ENCODE data around the gene DIP2C.
A peak's percentile ranks its signal among the peaks of the same experiment; 100 is the strongest.
"Not testable (repeated sequence)": the region's sequence is repeated elsewhere in the genome, so short reads cannot be mapped to it uniquely, and the experiment has no call there.

DIP2C gene

DNA sequence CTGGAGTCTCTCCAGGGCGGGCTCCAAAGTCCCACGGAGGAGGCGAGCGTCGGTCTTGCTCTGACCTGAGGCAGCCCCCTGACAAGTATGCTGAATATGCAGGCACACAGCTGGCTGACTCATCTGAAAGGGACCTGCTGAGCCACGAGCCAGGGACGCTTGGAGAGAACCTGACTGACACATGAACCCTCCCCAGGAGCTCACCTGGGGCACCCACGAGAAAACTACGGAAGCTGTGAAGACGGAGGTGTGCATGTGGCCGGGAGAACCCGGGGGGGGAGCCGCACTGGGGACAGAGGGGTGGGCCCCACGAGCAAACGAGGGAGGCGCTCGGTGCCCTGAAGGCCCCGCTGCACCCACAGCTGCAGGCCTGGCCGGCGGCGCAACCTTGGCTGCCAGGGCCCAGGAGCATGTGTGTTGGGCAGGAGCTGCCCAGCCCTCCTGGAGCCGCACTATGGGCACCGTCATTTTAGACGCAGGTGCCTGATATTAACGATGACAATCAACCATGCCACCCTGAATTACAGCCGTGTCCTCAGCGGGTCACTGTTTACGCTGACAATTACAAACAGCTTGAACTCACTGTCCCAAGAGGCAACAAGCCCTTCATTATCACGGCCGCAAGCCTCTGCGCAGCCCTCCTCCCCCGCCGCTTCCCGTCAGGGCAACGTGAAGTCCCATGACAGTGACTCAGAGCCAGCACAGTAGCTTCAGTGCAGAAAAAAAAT lies 64.7 kb downstream of the DIP2C start:
- no peak for DNase-seq

DNA sequence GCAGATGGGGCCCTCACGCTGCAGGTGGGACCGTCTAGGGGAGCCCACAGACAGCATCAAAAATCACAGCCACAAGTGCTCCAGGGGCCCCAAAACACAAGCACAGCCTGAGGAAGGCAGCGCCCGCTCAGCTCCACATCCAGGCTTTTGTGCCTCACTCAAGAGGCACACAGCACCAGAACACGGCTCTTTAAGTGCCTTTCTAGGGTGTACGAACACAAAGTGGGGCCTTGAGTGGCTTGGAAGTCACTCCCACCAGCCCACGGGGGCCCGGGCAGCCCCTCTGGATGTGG lies 65.2 kb downstream of the DIP2C start:
- DNase-seq: no peak

DNA sequence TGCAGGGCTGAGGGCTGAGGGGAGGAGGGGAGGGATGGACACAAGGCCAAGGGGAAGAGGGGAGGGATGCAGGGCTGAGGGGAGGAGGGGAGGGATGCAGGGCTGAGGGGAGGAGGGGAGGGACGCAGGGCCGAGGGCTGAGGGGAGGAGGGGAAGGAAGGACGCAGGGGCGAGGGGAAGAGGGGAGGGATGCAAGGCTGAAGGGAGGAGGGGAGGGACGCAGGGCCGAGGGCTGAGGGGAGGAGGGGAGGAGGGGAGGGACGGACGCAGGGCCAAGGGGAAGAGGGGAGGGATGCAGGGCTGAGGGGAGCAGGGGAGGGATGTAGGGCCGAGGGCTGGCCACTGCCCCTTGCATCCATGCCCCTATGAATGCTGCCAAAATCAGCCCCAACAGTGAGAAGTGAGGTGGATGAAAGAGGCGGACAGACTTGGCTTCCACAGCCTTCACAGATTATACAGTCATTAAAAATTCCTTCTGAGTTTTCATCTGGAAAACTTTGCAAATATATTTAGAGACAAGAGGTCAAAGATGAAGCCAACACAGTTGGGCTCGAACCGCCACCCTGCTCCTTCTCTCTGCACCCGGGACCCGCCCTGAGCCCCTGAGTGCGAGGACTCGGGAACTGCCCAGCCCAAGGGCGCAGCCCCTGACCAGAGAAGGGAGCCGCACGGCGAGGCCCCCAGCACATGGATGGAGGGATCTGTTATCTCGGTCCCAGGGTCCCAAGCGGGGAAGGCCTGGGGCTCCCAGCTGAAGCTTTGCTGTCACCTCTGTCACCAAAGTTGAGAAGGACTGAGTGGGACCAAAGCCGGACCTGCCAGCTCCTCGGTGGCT lies 65.8 kb downstream of the DIP2C start:
- no peak for DNase-seq

GRCh38 chr10:623014-623413 lies 66.5 kb downstream of the DIP2C start:
- DNase-seq: no peak

DNA sequence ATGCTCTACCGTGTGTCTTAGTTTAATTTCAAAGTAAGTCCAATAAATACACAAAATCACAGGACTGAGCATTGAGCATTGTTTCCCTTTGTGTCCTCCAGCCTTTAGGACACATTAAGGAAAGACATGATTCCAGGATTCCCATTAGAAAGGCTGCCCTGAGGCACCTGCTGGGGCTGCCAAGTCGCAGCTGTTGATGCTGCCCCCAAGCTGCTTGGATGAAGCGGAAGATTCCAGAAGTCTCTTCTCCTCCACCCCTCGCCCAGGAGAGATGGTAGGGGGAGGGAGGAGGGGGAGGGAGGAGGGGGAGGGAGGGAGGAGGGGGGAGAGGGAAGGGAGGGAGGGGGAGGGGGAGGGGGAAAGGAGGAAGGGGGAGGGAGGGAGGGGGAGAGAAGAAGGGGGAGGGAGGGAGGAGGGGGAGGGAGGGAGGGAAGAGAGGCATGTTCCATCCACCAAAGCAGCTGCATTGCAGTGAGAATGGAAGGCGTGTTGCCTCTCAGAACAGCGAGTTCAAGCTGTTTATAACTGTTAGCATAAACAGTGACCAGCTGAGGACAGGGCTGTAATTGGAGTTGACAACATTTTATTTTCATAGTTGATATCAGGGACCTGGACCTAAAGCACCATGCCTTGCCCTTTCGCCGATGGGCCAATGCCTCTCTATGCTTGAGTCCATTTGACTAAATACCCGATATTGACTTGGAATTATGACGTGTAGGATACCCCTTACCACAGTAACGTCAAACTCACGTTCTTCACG lies 67.3 kb downstream of the DIP2C start:
- DNase-seq: peak in 1 of 2 experiments; percentile 63

DNA sequence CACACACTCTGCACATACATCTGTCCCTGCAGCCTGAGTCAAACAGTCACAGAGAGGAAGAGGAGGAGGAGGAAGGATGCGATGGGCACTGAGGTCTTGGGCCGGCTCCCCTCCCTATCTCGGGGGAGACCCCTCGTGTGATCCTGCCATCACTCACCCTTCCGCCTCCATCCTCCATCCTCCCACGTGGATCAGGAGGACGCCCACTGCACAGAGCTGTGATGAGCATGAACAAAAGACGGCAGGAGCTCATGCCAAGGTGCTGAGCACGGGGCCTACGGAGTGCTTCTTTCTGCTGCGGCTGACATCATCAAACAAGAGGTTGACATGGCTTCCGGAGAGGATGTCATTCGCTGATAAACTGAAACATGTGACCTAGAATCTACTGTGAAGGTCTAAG lies 68.0 kb downstream of the DIP2C start:
- DNase-seq: no peak

- DNase-seq: no peak
Observed at GRCh38 chr10:620971-621370, 68.5 kb downstream of the DIP2C start.

DNA sequence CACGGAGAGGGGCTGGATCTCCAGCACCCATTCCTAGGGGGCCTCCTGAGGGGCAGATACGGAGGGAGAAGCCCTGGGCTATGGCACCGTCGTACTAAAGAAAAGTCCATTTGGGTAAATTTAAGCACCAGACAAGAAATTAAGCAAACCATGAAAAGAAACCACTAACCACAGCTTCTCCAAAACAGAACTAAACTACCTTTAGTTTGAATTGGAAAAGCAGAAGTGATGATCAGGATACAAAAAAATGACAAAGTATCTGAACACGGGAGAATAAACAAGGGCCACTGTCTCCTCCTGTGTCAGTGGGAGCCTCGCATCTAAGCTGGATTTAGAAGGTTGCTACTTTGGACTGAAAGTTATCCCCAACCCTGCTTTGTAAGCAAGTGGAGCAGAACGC lies 69.1 kb downstream of the DIP2C start:
- no peak for DNase-seq

DNA sequence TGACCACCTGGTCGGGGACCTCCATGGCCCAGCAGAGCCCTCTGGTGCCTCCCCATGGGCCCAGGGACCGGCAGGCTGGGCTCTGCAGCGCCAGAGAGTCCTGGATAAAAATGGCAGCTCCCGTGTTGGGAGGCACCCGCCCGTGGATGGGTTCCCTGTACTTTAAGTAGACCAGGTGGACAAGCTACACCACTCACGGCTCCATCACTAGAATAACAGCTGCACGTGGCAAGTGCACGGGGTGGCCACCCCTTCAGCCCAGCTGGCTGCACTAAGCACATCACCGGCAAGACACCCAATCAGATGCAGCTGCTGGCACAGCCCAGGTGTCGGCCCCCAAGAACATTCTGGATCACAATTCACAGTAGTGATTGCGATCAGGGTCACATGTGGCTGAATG lies 69.8 kb downstream of the DIP2C start:
- DNase-seq: no peak

- no peak for DNase-seq
Observed at GRCh38 chr10:618229-618989, 71.1 kb downstream of the DIP2C start.

DNA sequence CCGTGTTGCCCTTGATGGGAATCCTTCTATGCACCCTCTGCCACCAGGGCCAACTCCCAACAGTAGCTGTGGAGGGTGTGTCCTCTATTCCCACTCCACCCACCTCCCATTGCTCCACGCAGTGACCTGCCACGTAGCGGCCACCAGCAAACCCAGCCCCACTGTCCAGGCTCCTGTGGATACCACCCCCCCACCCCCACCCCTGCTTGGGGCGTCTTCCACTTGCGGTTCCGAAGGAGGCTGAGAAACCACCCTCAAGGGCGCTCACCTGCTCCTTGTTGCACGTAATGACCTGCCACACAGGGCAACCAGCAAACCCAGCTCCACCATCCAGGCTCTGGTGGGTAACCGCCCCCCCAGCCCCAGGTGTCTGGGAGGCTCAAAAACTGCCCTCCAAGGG lies 72.0 kb downstream of the DIP2C start:
- no peak for DNase-seq

GRCh38 chr10:615583-616152 lies 73.8 kb downstream of the DIP2C start:
- DNase-seq: no peak

DNA sequence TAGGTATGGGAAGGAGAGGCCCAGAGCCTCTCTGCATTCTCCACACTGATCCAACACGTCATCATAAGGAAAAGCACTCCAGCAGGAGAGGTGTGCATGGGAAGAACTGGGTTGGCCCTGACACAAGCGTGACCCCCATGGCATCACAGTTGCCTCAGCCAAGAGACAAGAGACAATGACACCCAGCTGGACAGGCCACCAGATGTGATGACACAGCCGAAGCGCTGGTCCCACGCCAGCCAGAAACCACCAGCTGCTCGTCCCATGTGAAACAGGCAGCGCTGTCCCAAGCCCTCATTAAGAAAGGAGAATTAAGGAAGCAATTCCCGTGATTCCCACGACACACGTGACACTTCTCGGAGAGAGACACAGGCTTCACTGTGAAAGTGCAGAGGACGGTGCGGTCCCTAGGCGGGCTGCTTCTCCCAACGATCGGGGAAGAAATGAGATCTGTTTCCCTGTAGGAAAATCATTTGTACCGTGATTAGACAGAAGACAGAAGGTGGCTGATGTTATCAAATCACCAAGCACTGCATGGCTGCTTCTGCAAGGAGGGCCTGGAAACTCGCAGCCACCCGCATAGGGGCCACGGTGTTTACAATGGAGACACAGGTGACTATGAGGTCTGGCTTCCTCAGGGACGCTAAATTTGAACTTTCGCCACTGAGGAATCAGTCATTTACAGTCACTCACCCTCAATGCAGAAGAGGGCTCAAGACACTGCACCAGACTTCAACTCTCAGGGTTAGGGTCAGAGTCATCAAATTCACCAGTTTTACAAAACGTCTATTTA lies 74.5 kb downstream of the DIP2C start:
- DNase-seq: no peak

GRCh38 chr10:614139-614711 lies 75.2 kb downstream of the DIP2C start:
- no peak for DNase-seq

DNA sequence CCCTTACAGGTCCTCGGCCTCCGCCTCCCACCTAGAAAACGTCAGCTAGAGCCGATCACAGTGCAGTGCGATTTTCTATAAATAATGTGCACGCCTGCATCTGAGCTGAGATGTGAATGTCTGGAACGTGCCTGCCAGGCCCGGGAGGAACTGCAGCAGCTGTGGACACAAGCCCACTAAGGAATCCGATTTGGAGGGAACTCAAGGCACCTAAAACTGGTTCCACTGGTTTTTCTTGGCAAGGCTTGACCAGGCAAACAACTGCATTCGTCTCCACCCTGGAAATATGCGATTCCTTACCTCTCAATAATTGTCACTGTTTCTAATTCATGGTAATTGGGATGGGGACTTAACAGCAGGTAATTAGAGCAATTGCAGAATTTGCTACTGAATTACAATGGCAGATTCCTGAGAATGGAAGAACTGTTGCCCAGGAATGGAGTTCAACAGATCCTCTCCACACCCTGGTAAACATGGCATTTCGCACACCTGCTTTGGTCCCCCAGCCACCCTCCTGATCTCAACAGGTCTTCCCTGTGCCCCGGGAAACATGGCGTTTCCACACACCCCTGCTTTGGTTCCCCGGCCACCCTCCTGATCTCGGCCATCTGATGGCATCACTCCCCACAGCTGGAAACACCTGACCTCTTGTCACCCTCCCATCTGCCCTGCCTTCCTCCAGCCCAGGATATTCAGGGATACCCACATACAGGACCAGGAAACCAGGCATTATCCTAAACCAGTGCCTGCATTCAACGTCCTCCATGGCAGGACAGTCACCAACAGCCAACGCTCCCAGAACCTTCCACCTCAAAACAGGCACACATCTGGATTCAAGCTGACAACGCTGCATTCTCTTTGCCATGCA lies 76.0 kb downstream of the DIP2C start:
- DNase-seq: no peak

- no peak for DNase-seq
Observed at GRCh38 chr10:612696-613095, 76.8 kb downstream of the DIP2C start.

GRCh38 chr10:610642-611305 lies 78.7 kb downstream of the DIP2C start:
- not testable (repeated sequence) for DNase-seq

DNA sequence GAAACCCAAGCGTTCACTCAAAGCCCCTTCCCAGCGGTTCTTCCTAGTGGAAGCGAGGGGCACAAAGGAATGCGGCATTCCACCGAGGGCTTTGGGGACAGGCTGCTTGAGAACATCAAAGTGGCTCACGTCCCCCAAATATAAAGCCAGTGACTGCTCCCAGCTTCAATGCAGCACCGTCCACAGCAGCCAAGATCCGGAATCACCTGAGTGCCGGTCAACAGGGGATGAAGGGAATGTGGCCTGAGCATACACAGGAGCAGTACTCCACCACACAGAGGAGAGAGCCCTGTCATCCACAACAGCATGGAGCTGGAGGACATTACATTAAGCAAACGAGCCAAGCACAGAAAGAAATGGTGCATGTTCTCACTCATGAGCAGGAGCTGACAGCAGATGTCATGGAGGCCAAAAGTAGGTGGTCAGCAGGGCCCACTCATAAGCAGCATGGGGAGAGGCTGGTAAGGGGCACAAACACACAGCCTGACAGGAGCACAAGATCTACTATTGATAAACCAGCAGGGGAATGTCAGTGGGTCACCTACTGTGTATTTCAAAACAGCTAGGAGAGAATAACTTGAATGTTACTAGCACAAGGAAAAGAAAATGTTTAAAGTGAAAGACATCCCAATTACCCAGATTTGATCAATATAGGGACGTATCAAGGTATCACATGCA lies 79.5 kb downstream of the DIP2C start:
- DNase-seq: no peak

DNA sequence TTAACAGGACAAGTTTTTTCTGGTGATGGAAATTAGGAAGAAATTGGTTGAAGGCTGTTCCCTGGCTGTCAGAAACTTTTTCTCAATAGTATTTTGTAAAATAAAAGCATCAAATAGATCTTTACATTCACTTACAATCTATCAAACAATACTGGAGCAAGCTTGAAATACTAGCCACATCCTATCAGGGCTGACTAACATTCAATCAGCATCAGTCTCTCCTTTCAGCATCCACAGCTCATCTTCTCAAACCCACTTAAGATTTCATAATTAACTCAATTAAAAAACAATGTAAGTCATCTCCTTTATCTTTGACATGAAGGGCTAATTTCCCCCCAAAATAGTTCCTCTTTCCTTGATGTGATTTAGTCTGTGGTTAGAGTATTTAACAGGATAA lies 80.2 kb downstream of the DIP2C start:
- no peak for DNase-seq

Data from SW 1271 (cell line).